Neutrophil (primary cell): ENCODE results near the gene CMTM8.

Experiments
- H3K27ac ChIP-seq: fragments of 200-600 bp; sonication (generic); 2 replicates; pipeline ENCODE4 v1.5.1; 2016; ENCODE audit warnings: mild to moderate bottlenecking, moderate library complexity
- H3K27me3 ChIP-seq: fragments of 200-600 bp; sonication (generic); 2 replicates; pipeline ENCODE4 v1.6.0; 2016; ENCODE audit warnings: mild to moderate bottlenecking
- H3K36me3 ChIP-seq: fragments of 200-600 bp; sonication (generic); 2 replicates; pipeline ENCODE4 v1.5.1; 2017
- H3K4me1 ChIP-seq, 2 experiments: fragments of 200-600 bp in 1 of 2; sonication (generic) in 1 of 2; 1 replicate in 1 of 2; 2 replicates in 1 of 2; pipeline versions ENCODE4 v1.5.1 to v1.6.1; 2013 to 2016; ENCODE audit warnings: low read depth in 1 of 2, low read length in 1 of 2, mild to moderate bottlenecking in 1 of 2, moderate library complexity in 1 of 2; ENCODE audit not compliant: control insufficient read depth in 1 of 2, insufficient read depth in 1 of 2
- H3K4me3 ChIP-seq, 2 experiments: fragments of 200-600 bp in 1 of 2; sonication (generic) in 1 of 2; 1 replicate in 1 of 2; 2 replicates in 1 of 2; pipeline ENCODE4 v1.5.1; 2013 to 2016; ENCODE audit warnings: low read depth in 1 of 2, low read length in 1 of 2, mild to moderate bottlenecking in 1 of 2, moderate library complexity in 1 of 2
- H3K9me3 ChIP-seq: fragments of 200-600 bp; sonication (generic); 2 replicates; pipeline ENCODE4 v1.5.1; 2016
- TF ChIP-seq, protein P1 (sequence below): fragments of 200-600 bp; sonication (generic); IDR thresholded peaks from 2 replicates; pipeline ENCODE4 v1.5.1; 2016; ENCODE audit warnings: antibody characterized with exemption

The CMTM8 gene

GRCh38 chr3:32352563-32352962 is 114.1 kb downstream of the CMTM8 start:
- H3K36me3 ChIP-seq, result no peaks in the 10 kb centered on the region
- H3K4me3 ChIP-seq, result no peak overlapping the region
- H3K4me1 ChIP-seq, result peaks cover 5 to 6% of the 10 kb centered on the region in 2 experiments
- TF ChIP-seq, protein P1, sequence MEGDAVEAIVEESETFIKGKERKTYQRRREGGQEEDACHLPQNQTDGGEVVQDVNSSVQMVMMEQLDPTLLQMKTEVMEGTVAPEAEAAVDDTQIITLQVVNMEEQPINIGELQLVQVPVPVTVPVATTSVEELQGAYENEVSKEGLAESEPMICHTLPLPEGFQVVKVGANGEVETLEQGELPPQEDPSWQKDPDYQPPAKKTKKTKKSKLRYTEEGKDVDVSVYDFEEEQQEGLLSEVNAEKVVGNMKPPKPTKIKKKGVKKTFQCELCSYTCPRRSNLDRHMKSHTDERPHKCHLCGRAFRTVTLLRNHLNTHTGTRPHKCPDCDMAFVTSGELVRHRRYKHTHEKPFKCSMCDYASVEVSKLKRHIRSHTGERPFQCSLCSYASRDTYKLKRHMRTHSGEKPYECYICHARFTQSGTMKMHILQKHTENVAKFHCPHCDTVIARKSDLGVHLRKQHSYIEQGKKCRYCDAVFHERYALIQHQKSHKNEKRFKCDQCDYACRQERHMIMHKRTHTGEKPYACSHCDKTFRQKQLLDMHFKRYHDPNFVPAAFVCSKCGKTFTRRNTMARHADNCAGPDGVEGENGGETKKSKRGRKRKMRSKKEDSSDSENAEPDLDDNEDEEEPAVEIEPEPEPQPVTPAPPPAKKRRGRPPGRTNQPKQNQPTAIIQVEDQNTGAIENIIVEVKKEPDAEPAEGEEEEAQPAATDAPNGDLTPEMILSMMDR, result no peak
- H3K27ac ChIP-seq, result peak overlapping the region; percentile 38
- H3K27me3 ChIP-seq, result no peaks in the 10 kb centered on the region
- H3K9me3 ChIP-seq, result no peaks in the 10 kb centered on the region

DNA sequence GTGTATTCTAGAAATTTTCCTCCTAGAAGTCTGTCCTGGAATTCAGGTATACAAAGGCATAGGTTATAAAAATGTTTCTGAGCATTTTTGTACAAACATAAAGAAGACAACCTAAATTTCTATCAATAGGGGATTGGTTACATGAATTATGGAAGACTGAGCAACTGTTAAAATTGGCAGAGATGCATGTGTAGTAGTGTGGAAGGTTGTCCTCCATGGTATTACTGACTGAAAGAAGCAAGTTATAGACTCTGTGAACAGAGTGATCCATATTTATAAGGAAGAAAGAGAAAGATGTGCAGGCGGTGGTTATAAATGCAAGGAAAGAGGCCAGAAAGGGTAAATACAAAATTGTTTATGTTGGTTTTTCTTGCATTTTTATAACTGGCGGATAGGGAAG is 114.9 kb downstream of the CMTM8 start:
- Histone ChIP-seq H3K27ac (no peak overlapping the region), H3K9me3 (no peaks in the 10 kb centered on the region), H3K4me3 (no peak overlapping the region), H3K27me3 (no peaks in the 10 kb centered on the region), H3K36me3 (no peaks in the 10 kb centered on the region), H3K4me1 (peaks cover 5 to 6% of the 10 kb centered on the region in 2 experiments)
- TF ChIP-seq, protein P1, result no peak

DNA sequence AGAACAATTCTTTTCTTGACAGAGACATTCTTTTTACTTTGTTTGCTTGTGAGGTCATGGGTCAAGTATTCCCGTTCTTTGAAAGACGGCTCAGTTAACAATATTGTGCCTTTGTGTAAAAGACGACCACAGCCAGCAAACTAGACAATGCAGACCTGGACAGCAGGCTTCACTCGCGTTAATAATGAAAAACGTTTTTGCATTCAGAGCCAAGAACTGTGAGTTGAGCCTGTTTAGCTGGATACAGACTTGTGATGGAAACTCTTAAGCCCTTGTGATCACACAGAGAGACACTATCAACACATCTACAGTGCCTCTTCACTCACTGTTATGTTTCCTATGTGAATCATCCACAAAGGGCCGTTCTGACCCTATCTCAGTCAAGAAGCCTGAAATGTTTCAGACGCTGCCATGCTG is 115.9 kb downstream of the CMTM8 start:
- TF ChIP-seq, protein P1, result no peak
- no peaks in the 10 kb centered on the region for H3K27me3 ChIP-seq
- no peak overlapping the region for H3K4me3 ChIP-seq
- no peak overlapping the region for H3K27ac ChIP-seq
- no peaks in the 10 kb centered on the region for H3K36me3 ChIP-seq
- H3K4me1 ChIP-seq, result peaks cover 5 to 6% of the 10 kb centered on the region in 2 experiments
- no peaks in the 10 kb centered on the region for H3K9me3 ChIP-seq

GRCh38 chr3:32355751-32356291 is 117.3 kb downstream of the CMTM8 start:
- no peaks in the 10 kb centered on the region for H3K36me3 ChIP-seq
- H3K27me3 ChIP-seq, result no peaks in the 10 kb centered on the region
- TF ChIP-seq, protein P1, result no peak
- no peaks in the 10 kb centered on the region for H3K9me3 ChIP-seq
- H3K4me1 ChIP-seq, result peaks cover 5 to 6% of the 10 kb centered on the region in 2 experiments
- H3K4me3 ChIP-seq, result no peak overlapping the region
- H3K27ac ChIP-seq, result no peak overlapping the region

- TF ChIP-seq, protein P1, result no peak
- Histone ChIP-seq H3K4me1 (no peaks in the 10 kb centered on the region), H3K27ac (no peak overlapping the region), H3K27me3 (no peaks in the 10 kb centered on the region), H3K36me3 (no peaks in the 10 kb centered on the region), H3K4me3 (no peak overlapping the region), H3K9me3 (no peaks in the 10 kb centered on the region)
These were observed 121.4 kb downstream of the CMTM8 start for GRCh38 chr3:32359766-32360492.
